GM21825 (cell line): Measurements from ENCODE around the gene NSMCE1.
A peak's percentile ranks its signal among the peaks of the same experiment; 100 is the strongest.

Experiments used
- ATAC-seq: cut with Tn5 transposase; IDR thresholded peaks from one replicate; pipeline ENCODE4 v1.9.1; 2021; ENCODE audit warnings: mild to moderate bottlenecking, moderate library complexity; ENCODE audit not compliant: unreplicated experiment

Gene NSMCE1

GRCh38 chr16:27232901-27233625 lies 35.5 kb downstream of the NSMCE1 start:
- no peak for ATAC-seq

GRCh38 chr16:27232061-27232900 lies 36.3 kb downstream of the NSMCE1 start:
- peak; percentile 54 for ATAC-seq

- no peak for ATAC-seq
Observed at GRCh38 chr16:27231692-27232060, 36.9 kb downstream of the NSMCE1 start.

GRCh38 chr16:27230562-27231001 lies 38.0 kb downstream of the NSMCE1 start:
- ATAC-seq: no peak

GRCh38 chr16:27229891-27230470 lies 38.6 kb downstream of the NSMCE1 start:
- no peak for ATAC-seq

GRCh38 chr16:27228621-27229501 lies 39.7 kb downstream of the NSMCE1 start:
- no peak for ATAC-seq

GRCh38 chr16:27228045-27228444 lies 40.5 kb downstream of the NSMCE1 start:
- no peak for ATAC-seq

GRCh38 chr16:27226976-27227705 lies 41.4 kb downstream of the NSMCE1 start:
- ATAC-seq: no peak

GRCh38 chr16:27226476-27226875 lies 42.1 kb downstream of the NSMCE1 start:
- ATAC-seq: no peak

- ATAC-seq: no peak
Observed at GRCh38 chr16:27225536-27226360, 42.8 kb downstream of the NSMCE1 start.

GRCh38 chr16:27224741-27225300 lies 43.8 kb downstream of the NSMCE1 start:
- ATAC-seq: no peak

- ATAC-seq: no peak
Observed at GRCh38 chr16:27224271-27224737, 44.3 kb downstream of the NSMCE1 start.

GRCh38 chr16:27223701-27224100 lies 44.9 kb downstream of the NSMCE1 start:
- ATAC-seq: no peak

GRCh38 chr16:27223226-27223610 lies 45.4 kb downstream of the NSMCE1 start:
- no peak for ATAC-seq

GRCh38 chr16:27222249-27223225 lies 46.0 kb downstream of the NSMCE1 start:
- no peak for ATAC-seq

- ATAC-seq: no peak
Observed at GRCh38 chr16:27221576-27222248, 46.9 kb downstream of the NSMCE1 start.

- no peak for ATAC-seq
Observed at GRCh38 chr16:27220991-27221390, 47.6 kb downstream of the NSMCE1 start.
